ENCODE data around the gene RBM43.

Gene RBM43

DNA sequence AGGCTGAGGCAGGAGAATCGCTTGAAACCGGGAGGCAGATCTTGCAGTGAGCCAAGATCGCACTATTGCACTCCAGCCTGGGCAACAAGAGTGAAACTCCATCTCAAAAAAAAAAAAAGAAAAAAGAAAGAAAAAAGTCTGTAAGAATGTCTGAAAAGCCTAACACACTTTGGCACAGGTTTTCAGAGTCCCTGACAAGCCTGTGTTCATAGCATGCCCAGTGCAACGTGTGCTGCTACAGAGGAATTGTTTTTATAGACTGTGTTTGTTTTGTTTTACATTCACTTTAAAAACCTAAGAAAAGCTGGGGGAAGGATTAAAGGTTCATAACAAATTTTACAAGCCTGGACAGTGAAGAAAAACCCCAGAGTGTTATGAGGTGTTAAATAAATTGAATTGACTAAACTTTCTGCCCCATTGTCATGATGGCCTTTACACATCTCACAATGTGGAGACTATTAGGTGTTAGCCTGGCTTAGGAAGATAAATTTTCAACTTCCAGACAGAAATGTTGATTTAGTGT is 55.2 kb downstream of the RBM43 start:
- no peak for DNase-seq

DNA sequence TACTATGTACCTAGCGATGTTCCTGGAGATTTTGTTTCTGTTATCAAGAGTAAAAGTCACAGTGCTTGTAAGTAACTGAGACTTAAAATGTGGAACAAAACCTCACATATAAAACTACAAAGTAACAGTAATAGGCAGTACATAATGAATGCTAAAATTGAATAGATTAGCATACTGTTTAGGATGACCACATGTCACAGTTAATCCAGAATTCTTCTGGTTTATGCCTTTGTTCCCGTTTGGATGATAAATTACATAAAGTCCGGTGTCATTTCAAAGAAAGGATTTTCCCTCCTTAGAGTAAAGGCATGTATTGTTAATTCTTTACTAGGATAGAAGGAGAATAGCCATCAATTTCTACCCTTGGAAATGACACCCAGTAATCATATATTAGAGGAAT is 56.1 kb downstream of the RBM43 start:
- no peak for DNase-seq

DNA sequence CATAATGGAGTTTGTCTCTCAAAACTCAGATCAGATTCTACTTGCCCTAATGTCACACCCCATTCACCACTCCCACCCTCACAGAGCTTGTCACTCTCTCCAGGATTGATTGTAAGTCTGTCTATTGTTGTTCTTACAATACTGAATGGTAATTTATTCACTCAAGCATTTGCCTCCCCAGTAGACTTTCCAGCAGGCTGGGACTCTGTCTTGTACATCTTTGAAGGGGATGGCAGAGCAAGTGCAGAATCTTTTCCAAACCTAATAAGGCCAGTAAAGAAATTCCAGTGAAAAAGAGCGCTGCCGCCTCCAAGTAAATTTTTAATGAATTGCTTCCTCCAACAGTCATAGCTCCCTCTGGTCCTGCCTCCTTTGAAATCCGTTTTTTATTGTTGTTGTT is 56.9 kb downstream of the RBM43 start:
- DNase-seq: no peak

DNA sequence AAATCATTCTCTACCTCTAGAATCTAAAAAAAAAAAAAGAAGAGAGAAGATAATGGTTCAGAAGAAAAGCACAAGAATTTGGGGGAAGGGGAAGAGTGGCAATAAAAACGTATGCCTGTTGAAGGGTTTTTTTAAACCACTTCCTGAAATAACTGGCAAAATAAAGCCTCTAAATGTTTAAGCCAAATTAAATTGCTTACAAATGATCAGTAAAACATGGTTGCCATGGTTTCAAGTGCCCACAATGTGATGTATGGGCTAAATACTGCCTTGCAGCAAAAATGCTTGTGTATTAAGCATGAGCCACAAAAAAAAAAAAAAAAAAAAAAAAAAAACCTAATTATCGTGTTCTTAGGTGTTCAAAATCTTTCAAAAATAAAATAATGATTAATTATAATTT is 60.8 kb downstream of the RBM43 start:
- no peak for DNase-seq

DNA sequence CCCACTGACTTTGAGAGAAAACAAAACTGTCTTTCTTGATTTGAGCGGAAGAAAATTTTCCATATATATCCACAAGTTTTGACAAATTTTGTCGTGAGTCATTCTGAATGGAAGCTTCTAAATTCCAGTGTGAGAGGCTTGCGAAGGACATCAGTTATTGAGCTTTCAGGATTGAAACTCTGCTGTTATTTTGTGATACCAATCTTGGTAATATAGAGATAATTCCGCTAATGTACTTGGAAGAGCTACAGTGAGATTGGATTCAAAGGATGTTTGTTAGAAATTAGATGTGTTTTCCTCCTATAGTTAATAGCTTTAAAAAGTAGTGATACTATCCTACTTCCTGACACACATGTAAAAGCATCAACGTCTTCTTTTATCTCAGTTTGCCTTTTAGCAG is 61.4 kb downstream of the RBM43 start:
- DNase-seq: no peak

DNA sequence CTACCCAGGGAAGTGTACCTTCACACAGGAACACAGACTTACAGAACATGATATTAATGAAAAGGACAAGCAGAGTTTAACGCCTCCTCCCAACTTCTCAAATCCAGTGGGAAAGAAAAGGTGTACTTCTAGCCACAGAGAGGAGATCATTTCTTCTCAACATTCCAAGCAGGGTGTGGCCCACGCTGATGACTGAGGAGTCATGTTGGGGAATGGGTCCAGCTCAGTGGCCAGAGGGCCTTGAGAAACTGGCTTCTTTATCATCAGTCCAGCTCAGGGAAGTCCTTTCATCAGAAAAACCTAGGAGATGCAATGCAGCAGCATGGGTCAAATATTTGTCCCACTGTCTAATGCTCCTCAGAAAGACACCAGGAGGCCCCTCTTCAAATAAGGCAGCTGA is 63.0 kb downstream of the RBM43 start:
- DNase-seq: no peak

All from NCI-H1694 (cell line).